Liver (tissue), 9 donors: ENCODE measurements around the gene NKD1. TPM values are rescaled to one million over a fixed set of nuclear protein-coding genes. Genes with fewer than 3 reads are reported as not detected.
"Not testable (repeated sequence)": the region's sequence is repeated elsewhere in the genome, so short reads cannot be mapped to it uniquely, and the experiment has no call there.

ENCODE experiments used
- DNase-seq: peaks from one replicate; pipeline ENCODE4 v3.0.0-alpha.2; 2017; ENCODE audit warnings: low spot score
- H3K27ac ChIP-seq, 2 donors: one replicate each; pipeline ENCODE4 v1.7.0; 2013; ENCODE audit warnings: inconsistent platforms in 2 of 2, low read length in 2 of 2, control low read depth in 1 of 2, low read depth in 1 of 2, mild to moderate bottlenecking in 1 of 2
- H3K27me3 ChIP-seq, 4 donors: one replicate each; pipeline versions ENCODE4 v1.6.1 to v1.7.0; 2013; ENCODE audit warnings: low read length in 3 of 4, inconsistent platforms in 1 of 4, mild to moderate bottlenecking in 1 of 4, moderate library complexity in 1 of 4; ENCODE audit not compliant: control insufficient read depth in 4 of 4, insufficient read depth in 4 of 4
- H3K36me3 ChIP-seq, 4 donors: one replicate each; pipeline versions ENCODE4 v1.6.1 to v1.7.0; 2013; ENCODE audit warnings: low read length in 3 of 4, mild to moderate bottlenecking in 3 of 4, low read depth in 1 of 4, moderate library complexity in 1 of 4; ENCODE audit not compliant: control insufficient read depth in 4 of 4, insufficient read depth in 3 of 4
- H3K4me1 ChIP-seq, 4 donors: one replicate each; pipeline versions ENCODE4 v1.6.1 to v1.7.0; 2013; ENCODE audit warnings: low read length in 3 of 4, mild to moderate bottlenecking in 3 of 4, moderate library complexity in 1 of 4; ENCODE audit not compliant: control insufficient read depth in 4 of 4, insufficient read depth in 4 of 4
- H3K4me3 ChIP-seq, 3 donors: one replicate each; pipeline versions ENCODE4 v1.6.1 to v1.7.0; 2013; ENCODE audit warnings: low read length in 3 of 3, control low read depth in 1 of 3, low read depth in 1 of 3, mild to moderate bottlenecking in 1 of 3
- H3K9ac ChIP-seq, 2 donors: one replicate each; pipeline ENCODE4 v1.7.0; 2013; ENCODE audit warnings: low read length in 2 of 2, mild to moderate bottlenecking in 2 of 2, moderate library complexity in 2 of 2, control low read depth in 1 of 2, low read depth in 1 of 2
- H3K9me3 ChIP-seq, 4 donors: one replicate each; pipeline versions ENCODE4 v1.6.1 to v1.7.0; 2013; ENCODE audit warnings: low read length in 3 of 4; ENCODE audit not compliant: control insufficient read depth in 4 of 4
- EGR1 ChIP-seq, 2 donors: IDR thresholded peaks; 2 replicates each; pipeline ENCODE4 v1.6.1; 2016 to 2018; ENCODE audit warnings: antibody characterized with exemption in 2 of 2, low read depth in 2 of 2
- GABPA ChIP-seq, 2 donors: IDR thresholded peaks in 1 of 2; conservative IDR thresholded peaks in 1 of 2; 2 replicates each; pipeline ENCODE4 v1.6.1; 2016; ENCODE audit warnings: antibody characterized with exemption in 2 of 2, mild to moderate bottlenecking in 1 of 2, moderate library complexity in 1 of 2
- HNF4A ChIP-seq, 2 donors: conservative IDR thresholded peaks; 2 replicates each; pipeline ENCODE4 v1.6.1; 2016; ENCODE audit warnings: antibody characterized with exemption in 2 of 2, mild to moderate bottlenecking in 2 of 2
- RAD21 ChIP-seq, 2 donors: IDR thresholded peaks; 2 replicates each; pipeline ENCODE4 v1.6.1; 2016; ENCODE audit warnings: antibody characterized with exemption in 2 of 2, mild to moderate bottlenecking in 2 of 2
- RXRA ChIP-seq, 2 donors: IDR thresholded peaks; 2 replicates each; pipeline ENCODE4 v1.6.1; 2017 to 2018; ENCODE audit warnings: antibody characterized with exemption in 2 of 2, mild to moderate bottlenecking in 1 of 2
- TAF1 ChIP-seq: conservative IDR thresholded peaks from 2 replicates; pipeline ENCODE4 v1.6.1; 2016; ENCODE audit warnings: antibody characterized with exemption, mild to moderate bottlenecking
- YY1 ChIP-seq: IDR thresholded peaks from 2 replicates; pipeline ENCODE4 v1.6.1; 2016; ENCODE audit warnings: antibody characterized with exemption, mild to moderate bottlenecking
- WGBS: extraction: QIAGEN DNeasy Blood & Tissue Kit; methylation state at CpG from one replicate; pipeline ENCODE4 v1.1.7; 2013; 5-methylcytosine and 5-hydroxymethylcytosine counted together
- polyA plus RNA-seq, 2 donors: library from polyadenylated mRNA; stranded (reverse) in 1 of 2; unstranded in 1 of 2; fragments of 200-250 nt in 1 of 2; fragments of >200 nt in 1 of 2; fragmentation: Nextera tagmentation in 1 of 2; extraction: Ambion mirVana in 1 of 2; gene quantifications; one replicate each; pipeline versions ENCODE4 v1.2.1 to v1.2.3, GENCODE V29; 2013 to 2015
- total RNA-seq, 2 donors: library from RNA; depleted of rRNA; stranded (reverse); fragments of >200 nt; gene quantifications; one replicate each; pipeline ENCODE4 v1.2.3, GENCODE V29; 2014
- TF ChIP-seq, protein P1 (sequence below): fragments of 150-350 bp; IDR thresholded peaks from 2 replicates; pipeline ENCODE4 v1.5.1; 2017; ENCODE audit warnings: improper control_type of control experiment, low read depth, low read length; ENCODE audit not compliant: missing input control
- TF ChIP-seq, protein P2 (sequence below): IDR thresholded peaks from 2 replicates; pipeline ENCODE4 v1.6.1; 2016; ENCODE audit warnings: antibody characterized with exemption
- TF ChIP-seq, protein P3 (sequence below): IDR thresholded peaks from 2 replicates; pipeline ENCODE4 v1.6.1; 2016; ENCODE audit warnings: antibody characterized with exemption
- TF ChIP-seq, protein P4 (sequence below): IDR thresholded peaks from 2 replicates; pipeline ENCODE4 v1.6.1; 2016; ENCODE audit warnings: antibody characterized with exemption
- donor health status: healthy.
- donor health status: healthy.
- donor health status: healthy.
- donor health status: healthy.
- donor health status: healthy.

Gene NKD1
- total and polyA plus RNA-seq, 4 donors: 0.28 to 3.5 (median 0.85) TPM

DNA sequence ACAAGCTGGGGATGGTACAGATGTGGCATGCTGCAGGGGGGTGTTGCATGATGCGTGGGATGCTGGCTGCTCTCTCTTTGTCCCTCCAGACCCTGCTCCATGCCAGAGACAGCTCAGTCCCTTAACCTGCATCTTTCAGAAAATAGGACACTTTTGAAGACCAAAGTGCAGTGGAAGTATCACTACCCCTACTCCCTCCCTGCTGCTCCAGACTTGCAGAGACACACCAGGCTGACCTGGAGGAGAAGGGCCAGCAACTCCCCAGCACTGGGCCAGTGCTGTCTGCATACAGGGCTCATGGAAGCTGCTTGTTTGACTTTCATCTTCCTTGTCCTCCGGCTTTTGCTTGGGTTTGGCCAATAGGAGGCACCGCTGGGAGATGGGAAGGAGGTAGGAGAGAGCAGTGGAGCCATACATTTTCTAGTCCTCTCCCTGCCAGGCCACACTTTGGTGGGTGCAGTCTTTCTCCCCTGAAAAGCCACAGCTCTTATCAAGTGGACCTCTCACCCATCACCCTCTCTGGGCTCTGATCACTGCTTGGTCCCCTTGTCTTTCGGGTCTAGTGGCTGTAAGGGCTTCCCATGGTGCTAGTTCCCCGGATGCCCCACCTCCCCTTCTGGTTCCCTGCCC lies 46.1 kb upstream of the NKD1 start:
- peak; percentile 22 for DNase-seq
- Histone ChIP-seq H3K4me1 (no peaks in the 10 kb centered on the region), H3K9ac (no peak overlapping the region), H3K27ac (no peak overlapping the region), H3K36me3 (no peaks in the 10 kb centered on the region), H3K9me3 (no peaks in the 10 kb centered on the region), H3K4me3 (no peak overlapping the region), H3K27me3 (no peaks in the 10 kb centered on the region)
- TF ChIP-seq TAF1 (no peak), RAD21 (IDR thresholded peaks at IDR 0.05) (no peak)
- 82% methylated on average over 5 of the region's 5 CpGs for WGBS

DNA sequence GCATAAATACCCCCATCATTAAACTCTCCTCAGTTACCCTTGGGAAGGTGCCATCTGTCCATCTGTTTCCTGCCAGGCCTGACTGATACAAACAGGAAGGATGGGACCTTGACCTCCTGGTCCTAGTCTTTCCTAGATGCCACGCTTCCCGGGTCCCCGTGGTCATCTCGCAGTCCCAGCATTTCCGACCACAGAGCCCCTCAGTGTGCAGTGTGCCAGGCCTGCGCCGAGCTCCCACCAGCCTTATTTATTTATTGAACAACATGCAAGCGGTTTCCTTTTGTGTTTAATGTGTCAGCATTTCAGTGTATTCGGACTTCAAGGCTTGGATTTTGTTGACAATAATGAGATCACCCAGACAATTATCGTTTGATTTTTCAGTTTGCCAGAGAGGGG lies 45.6 kb upstream of the NKD1 start:
- Histone ChIP-seq H3K9me3 (no peaks in the 10 kb centered on the region), H3K9ac (no peak overlapping the region), H3K36me3 (no peaks in the 10 kb centered on the region), H3K4me3 (no peak overlapping the region), H3K27ac (no peak overlapping the region), H3K4me1 (no peaks in the 10 kb centered on the region), H3K27me3 (no peaks in the 10 kb centered on the region)
- WGBS: 54% methylated on average over 10 of the region's 10 CpGs
- no peak for TF ChIP-seq RAD21 (IDR thresholded peaks at IDR 0.05)
- TF ChIP-seq, protein P1, sequence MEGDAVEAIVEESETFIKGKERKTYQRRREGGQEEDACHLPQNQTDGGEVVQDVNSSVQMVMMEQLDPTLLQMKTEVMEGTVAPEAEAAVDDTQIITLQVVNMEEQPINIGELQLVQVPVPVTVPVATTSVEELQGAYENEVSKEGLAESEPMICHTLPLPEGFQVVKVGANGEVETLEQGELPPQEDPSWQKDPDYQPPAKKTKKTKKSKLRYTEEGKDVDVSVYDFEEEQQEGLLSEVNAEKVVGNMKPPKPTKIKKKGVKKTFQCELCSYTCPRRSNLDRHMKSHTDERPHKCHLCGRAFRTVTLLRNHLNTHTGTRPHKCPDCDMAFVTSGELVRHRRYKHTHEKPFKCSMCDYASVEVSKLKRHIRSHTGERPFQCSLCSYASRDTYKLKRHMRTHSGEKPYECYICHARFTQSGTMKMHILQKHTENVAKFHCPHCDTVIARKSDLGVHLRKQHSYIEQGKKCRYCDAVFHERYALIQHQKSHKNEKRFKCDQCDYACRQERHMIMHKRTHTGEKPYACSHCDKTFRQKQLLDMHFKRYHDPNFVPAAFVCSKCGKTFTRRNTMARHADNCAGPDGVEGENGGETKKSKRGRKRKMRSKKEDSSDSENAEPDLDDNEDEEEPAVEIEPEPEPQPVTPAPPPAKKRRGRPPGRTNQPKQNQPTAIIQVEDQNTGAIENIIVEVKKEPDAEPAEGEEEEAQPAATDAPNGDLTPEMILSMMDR: no peak
- no peak for TF ChIP-seq HNF4A (conservative IDR thresholded peaks at IDR 0.05)
- TF ChIP-seq, protein P2, sequence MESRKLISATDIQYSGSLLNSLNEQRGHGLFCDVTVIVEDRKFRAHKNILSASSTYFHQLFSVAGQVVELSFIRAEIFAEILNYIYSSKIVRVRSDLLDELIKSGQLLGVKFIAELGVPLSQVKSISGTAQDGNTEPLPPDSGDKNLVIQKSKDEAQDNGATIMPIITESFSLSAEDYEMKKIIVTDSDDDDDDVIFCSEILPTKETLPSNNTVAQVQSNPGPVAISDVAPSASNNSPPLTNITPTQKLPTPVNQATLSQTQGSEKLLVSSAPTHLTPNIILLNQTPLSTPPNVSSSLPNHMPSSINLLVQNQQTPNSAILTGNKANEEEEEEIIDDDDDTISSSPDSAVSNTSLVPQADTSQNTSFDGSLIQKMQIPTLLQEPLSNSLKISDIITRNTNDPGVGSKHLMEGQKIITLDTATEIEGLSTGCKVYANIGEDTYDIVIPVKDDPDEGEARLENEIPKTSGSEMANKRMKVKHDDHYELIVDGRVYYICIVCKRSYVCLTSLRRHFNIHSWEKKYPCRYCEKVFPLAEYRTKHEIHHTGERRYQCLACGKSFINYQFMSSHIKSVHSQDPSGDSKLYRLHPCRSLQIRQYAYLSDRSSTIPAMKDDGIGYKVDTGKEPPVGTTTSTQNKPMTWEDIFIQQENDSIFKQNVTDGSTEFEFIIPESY: no peak
- no peak for TF ChIP-seq RXRA (IDR thresholded peaks at IDR 0.05)
- TF ChIP-seq GABPA (IDR thresholded peaks at IDR 0.05 in 1 of 2, conservative IDR thresholded peaks at IDR 0.05 in 1 of 2): no peak
- peak; percentile 25 for DNase-seq

DNA sequence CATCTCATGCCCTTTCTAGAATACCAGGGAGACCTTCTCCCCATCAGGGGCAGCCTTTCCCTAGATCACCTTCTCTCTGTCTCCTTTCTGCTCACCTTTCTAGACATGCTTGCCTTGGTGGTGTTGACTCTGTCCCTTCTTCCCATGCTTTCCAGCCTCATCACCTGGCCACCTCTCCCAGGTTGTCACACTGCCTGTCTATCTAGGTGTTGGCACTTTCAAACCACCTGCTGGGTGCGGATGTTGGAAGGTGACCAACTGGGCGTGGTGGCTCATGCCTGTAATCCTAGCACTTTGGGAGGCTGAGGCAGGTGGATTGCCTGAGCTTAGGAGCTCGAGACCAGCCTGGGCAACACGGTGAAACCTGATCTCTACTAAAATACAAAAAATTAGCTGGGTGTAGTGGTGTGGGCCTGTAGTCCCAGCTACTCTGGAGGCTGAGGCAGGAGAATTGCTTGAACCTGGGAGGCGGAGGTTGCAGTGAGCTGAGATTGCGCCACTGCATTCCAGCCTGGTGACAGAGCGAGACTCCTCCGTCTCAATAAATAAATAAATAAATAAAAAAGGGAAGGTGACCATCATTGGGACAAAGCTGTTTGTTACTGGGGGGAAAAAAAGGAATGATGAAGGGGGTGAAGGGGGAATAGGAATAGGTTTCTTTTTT lies 44.2 kb upstream of the NKD1 start:
- H3K27me3 ChIP-seq, H3K4me3 ChIP-seq, H3K9me3 ChIP-seq, H3K4me1 ChIP-seq, H3K36me3 ChIP-seq, H3K27ac ChIP-seq, H3K9ac ChIP-seq: not testable (repeated sequence)
- 88% methylated on average over 8 of the region's 8 CpGs for WGBS
- peak; percentile 19 for DNase-seq

DNA sequence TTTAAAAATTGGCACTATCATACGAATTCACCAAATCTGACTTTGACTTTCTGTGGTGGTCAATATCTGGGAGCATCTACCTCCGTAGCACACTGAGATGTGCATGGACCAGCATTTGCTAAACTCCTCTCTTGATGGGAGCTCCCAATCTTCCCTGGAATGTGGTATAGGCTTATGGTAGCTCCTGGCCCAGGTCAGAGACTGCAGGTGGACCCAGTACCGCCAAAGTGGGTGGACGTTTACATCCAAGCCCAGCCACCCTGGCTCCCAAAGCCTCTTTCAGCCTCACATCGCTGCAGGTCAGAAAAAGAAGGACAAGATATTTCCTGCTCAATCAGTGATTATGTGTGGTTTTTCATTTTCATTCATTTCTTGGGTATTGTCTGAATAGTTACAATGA lies 43.1 kb upstream of the NKD1 start:
- no peak overlapping the region for H3K27ac ChIP-seq
- peak; percentile 1 for DNase-seq
- H3K4me3 ChIP-seq: no peak overlapping the region
- H3K27me3 ChIP-seq: no peaks in the 10 kb centered on the region
- H3K9me3 ChIP-seq: no peaks in the 10 kb centered on the region
- H3K36me3 ChIP-seq: no peaks in the 10 kb centered on the region
- H3K9ac ChIP-seq: no peak overlapping the region
- H3K4me1 ChIP-seq: no peaks in the 10 kb centered on the region
- WGBS: 80% methylated on average over 5 of the region's 5 CpGs
- TF ChIP-seq RXRA (IDR thresholded peaks at IDR 0.05): no peak
- no peak for TF ChIP-seq RAD21 (IDR thresholded peaks at IDR 0.05)
- no peak for TF ChIP-seq TAF1
- TF ChIP-seq, protein P3, sequence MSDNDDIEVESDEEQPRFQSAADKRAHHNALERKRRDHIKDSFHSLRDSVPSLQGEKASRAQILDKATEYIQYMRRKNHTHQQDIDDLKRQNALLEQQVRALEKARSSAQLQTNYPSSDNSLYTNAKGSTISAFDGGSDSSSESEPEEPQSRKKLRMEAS: no peak
- TF ChIP-seq, protein P4, sequence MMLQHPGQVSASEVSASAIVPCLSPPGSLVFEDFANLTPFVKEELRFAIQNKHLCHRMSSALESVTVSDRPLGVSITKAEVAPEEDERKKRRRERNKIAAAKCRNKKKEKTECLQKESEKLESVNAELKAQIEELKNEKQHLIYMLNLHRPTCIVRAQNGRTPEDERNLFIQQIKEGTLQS: no peak
- no peak for TF ChIP-seq EGR1 (IDR thresholded peaks at IDR 0.05; ENCODE audit: low read depth in 2 of 2)
- TF ChIP-seq, protein P2: no peak
- TF ChIP-seq YY1: no peak
